Adrenal gland (tissue), 12 donors: ENCODE data around the gene DNASE1L3. TPM values are rescaled to one million over a fixed set of nuclear protein-coding genes. Genes with fewer than 3 reads are reported as not detected.

Experiments used
- DNase-seq, 7 donors: peaks; one replicate each; pipeline ENCODE4 v3.0.0-alpha.2; 2019 to 2020
- H3K27ac ChIP-seq, 5 donors: fragments of 200-600 bp; sonication (generic) in 4 of 5; 1 replicate in 3 of 5; 2 replicates in 2 of 5; pipeline versions ENCODE4 v1.5.1 to v1.8.0; 2016 to 2020; ENCODE audit warnings: mild to moderate bottlenecking in 1 of 5
- H3K27me3 ChIP-seq: fragments of 200-600 bp; 2 replicates; pipeline ENCODE4 v1.8.0; 2021
- H3K36me3 ChIP-seq, 2 donors: fragments of 200-600 bp; replicated peaks in 1 of 2; 1 replicate in 1 of 2; 2 replicates in 1 of 2; pipeline versions ENCODE4 v1.5.1 to v1.8.0; 2018 to 2022
- H3K4me1 ChIP-seq, 2 donors: fragments of 200-600 bp; replicated peaks in 1 of 2; 1 replicate in 1 of 2; 2 replicates in 1 of 2; pipeline versions ENCODE4 v1.5.1 to v1.8.0; 2018 to 2021
- H3K4me3 ChIP-seq, 4 donors: fragments of 200-600 bp; sonication (generic) in 3 of 4; one replicate each; pipeline ENCODE4 v1.5.1; 2016 to 2018
- H3K9me3 ChIP-seq, 3 donors: fragments of 200-600 bp; sonication (generic) in 1 of 3; replicated peaks in 1 of 3; 1 replicate in 2 of 3; 2 replicates in 1 of 3; pipeline versions ENCODE4 v1.5.1 to v1.8.0; 2016 to 2021
- CTCF ChIP-seq, 6 experiments: fragments of 450-650 bp in 4 of 6; fragments of 200-600 bp in 2 of 6; sonication (generic) in 1 of 6; IDR thresholded peaks; 1 replicate in 5 of 6; 2 replicates in 1 of 6; pipeline versions ENCODE4 v1.5.1 to v1.8.0; 2016 to 2021; ENCODE audit warnings: antibody characterized with exemption in 6 of 6, mild to moderate bottlenecking in 2 of 6, moderate library complexity in 1 of 6
- POLR2A ChIP-seq, 2 donors: fragments of 450-650 bp; IDR thresholded peaks; one replicate each; pipeline ENCODE4 v1.6.1; 2017; ENCODE audit warnings: antibody characterized with exemption in 2 of 2, mild to moderate bottlenecking in 2 of 2, moderate library complexity in 1 of 2
- WGBS, 4 donors: extraction: QIAGEN DNeasy Blood & Tissue Kit in 2 of 4; methylation state at CpG; one replicate each; pipeline versions ENCODE4 v1.1.5 to v1.1.7; 2013 to 2017; 5-methylcytosine and 5-hydroxymethylcytosine counted together
- intact Hi-C, 2 donors: fragments of 100-400 bp; cut with DNase I; formaldehyde crosslinking; loops; one replicate each; pipeline versions ENCODE4 v1.14.1 to v1.15.0; 2022 to 2023
- polyA plus RNA-seq, 3 donors: library from polyadenylated mRNA; stranded (reverse); fragments of 200-250 nt in 2 of 3; fragments of 350-450 nt in 1 of 3; fragmentation: Illumina TruSeq in 1 of 3; extraction: RNeasy Lipid Tissue Mini Kit (QIAGEN cat#74804) in 1 of 3; gene quantifications; one replicate each; pipeline ENCODE4 v1.2.3, GENCODE V29; 2013 to 2014
- total RNA-seq, 9 donors: library from RNA; depleted of rRNA in 4 of 9; stranded (reverse); fragments of >200 nt in 4 of 9; fragments of 120-200 nt in 1 of 9; fragmentation: NEBNext Ultra II Directional in 1 of 9; extraction: Animal tissue kit (Norgen Biotek cat#: 25700) in 1 of 9; gene quantifications; one replicate each; pipeline versions ENCODE4 v1.1.0 to v1.2.4, GENCODE V29; 2013 to 2023
- donor health status: healthy with polysubstance abuse.
- donor health status: Bipolar disorder and iron deficiency.
- donor health status: DM: yes; HTN: yes; CAD: no.
- donor health status: DM: no; HTN: no; CAD: no.
- donor health status: DM: no; HTN: no; CAD: no.
- donor health status: DM: yes; HTN: yes; CAD: no.

Gene DNASE1L3
- total and polyA plus RNA-seq, 12 donors, result 23.8 to 83.9 (median 55.3) TPM

DNA sequence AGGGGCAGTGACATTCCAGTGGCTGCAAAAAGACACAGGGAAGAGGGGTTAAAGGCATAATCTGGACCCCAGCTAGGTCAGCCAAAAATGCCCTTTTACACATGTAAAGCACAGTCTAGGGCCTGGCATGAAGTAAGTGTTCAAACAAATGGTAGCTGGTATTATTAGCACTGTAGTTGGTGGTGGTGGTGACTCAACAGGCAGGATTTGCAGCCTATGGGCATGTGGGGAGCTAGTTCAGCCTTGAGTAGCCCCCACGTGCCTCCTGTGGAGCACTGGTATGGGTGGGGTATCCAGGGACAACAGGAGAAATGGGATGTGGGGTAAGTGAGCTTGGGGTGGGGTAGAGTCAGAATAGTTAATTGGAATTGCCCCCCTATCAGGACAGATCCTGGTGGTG is 27.6 kb downstream of the DNASE1L3 start:
- intact Hi-C loops, result loop anchor here in 1 of 2 donors (10.0 kb wide), 1 partner anchor 232 kb away; no protein-coding TSS in a partner anchor
- H3K4me1 ChIP-seq, result no peaks in the 10 kb centered on the region
- no peaks in the 10 kb centered on the region for H3K9me3 ChIP-seq
- WGBS, 4 donors, result 67 to 80% (median 74%) methylated on average over 1 of the region's 1 CpG
- no peak overlapping the region for H3K4me3 ChIP-seq
- H3K36me3 ChIP-seq, result no peaks in the 10 kb centered on the region
- no peaks in the 10 kb centered on the region for H3K27me3 ChIP-seq
- TF ChIP-seq POLR2A (IDR thresholded peaks at IDR 0.05) (no peak), CTCF (IDR thresholded peaks at IDR 0.05) (no peak)
- no peak for DNase-seq
- no peak overlapping the region for H3K27ac ChIP-seq

DNA sequence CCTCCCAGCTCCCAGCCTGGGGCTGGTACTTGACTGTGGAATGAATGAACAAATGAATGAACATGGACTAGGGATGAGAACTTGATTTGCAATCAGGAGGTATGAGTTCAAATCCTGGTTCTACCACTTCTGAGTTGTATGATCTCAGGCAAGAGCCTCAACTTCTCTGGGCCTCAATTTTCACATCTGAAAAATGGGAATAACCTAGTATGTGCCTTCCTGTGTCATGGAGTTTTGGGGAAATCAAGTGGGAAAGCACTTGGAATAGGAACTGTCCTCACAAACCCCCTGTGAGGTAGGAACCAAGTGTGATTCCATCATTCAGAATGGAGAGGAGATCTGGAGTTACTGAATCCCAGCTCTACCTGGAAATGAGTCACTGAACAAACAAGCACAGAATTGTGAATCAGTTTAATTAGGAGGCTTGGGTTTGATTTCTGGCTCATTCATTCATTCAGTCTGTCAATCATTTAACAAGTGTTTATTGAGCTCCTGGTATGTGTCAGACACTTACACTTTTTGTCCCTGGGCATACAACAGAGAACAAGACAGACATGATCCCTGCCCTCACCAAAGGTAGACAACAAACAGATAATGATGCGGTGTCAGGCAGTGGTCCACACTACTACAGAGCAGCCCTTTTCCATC is 29.7 kb downstream of the DNASE1L3 start:
- Histone ChIP-seq H3K36me3 (no peaks in the 10 kb centered on the region), H3K27me3 (no peaks in the 10 kb centered on the region), H3K4me3 (no peak overlapping the region), H3K27ac (no peak overlapping the region), H3K9me3 (no peaks in the 10 kb centered on the region), H3K4me1 (peaks cover 0 to 10% of the 10 kb centered on the region in 2 donors)
- 93 to 100% (median 97%) methylated on average over 1 of the region's 1 CpG for WGBS, 4 donors
- TF ChIP-seq CTCF (IDR thresholded peaks at IDR 0.05) (no peak), POLR2A (IDR thresholded peaks at IDR 0.05) (no peak)
- DNase-seq, result no peak
- intact Hi-C loops, result loop anchor here in 1 of 2 donors (10.0 kb wide), 1 partner anchor 234 kb away; no protein-coding TSS in a partner anchor

DNA sequence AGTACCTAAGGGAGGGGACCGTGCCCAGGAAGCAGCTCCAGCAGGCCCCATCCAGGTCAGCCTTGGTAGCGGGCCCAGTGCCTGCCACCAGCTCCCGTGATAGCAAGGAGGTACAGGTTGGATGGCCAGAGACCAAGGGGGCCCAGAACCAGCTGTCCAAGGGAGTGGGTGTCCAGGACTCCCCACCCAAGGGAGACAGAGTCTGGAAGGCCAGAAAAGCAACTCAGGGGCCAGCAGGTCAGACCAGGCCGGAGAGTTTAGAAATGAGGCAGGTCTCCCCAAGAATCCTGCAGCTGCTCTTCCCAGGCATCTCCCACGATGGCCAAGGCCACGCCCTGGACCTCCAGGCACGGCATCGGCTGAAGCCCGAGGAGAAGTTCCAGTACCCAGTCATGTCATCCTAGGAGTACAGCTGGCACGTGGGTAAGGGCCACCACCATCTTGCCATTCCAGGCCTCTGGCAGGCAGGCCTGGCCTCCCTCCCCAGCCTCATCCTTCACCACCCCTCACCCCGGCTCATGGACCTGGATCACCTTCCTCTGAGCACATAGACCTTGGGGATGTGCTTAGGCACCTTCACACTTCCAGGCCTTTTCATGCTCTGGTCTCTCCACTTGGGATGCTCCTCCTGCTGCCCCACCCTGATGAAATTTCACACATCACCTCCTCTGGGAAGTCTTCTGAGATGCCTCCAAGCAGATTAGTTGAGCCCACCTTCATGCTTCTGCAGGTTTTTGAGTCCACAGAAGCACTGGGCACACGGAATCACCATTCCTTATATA is 30.5 kb downstream of the DNASE1L3 start:
- peaks cover 6 to 17% of the 10 kb centered on the region in 2 donors for H3K4me1 ChIP-seq
- H3K9me3 ChIP-seq, result no peaks in the 10 kb centered on the region
- H3K27ac ChIP-seq, result no peak overlapping the region
- WGBS, 4 donors, result 89 to 94% (median 91%) methylated on average over 1 to 12 of the region's 12 CpGs
- H3K36me3 ChIP-seq, result no peaks in the 10 kb centered on the region
- TF ChIP-seq CTCF (IDR thresholded peaks at IDR 0.05) (no peak), POLR2A (IDR thresholded peaks at IDR 0.05) (no peak)
- no peak overlapping the region for H3K4me3 ChIP-seq
- DNase-seq, result no peak
- intact Hi-C loops, result loop anchor here in 1 of 2 donors (10.0 kb wide), 1 partner anchor 235 kb away; no protein-coding TSS in a partner anchor
- H3K27me3 ChIP-seq, result no peaks in the 10 kb centered on the region
